Measurements from ENCODE around the gene OLIG1.

OLIG1 gene

DNA sequence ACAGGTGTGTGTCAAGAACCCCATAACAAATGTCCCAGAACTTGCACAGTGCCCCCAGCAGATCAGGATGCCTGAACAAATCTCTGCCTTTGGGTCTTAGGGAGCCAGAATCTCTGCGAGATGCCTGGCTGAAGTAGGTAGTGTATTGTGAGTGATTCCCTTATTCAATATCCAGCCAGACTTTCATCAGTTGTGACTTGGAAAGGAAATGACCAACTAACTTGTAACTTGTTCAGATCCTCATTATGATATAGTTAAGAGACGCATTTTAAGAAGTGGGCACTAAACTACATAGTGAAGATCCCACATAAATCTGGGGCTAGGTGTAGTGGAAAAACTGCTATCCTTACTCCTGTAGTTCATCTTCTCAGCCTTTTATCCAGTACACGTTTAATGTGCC, 32.4 kb upstream of the OLIG1 start:
- no peak overlapping the region for H3K4me3 ChIP-seq (ENCODE audit: low read depth, low read length)
- TF ChIP-seq, protein P1, sequence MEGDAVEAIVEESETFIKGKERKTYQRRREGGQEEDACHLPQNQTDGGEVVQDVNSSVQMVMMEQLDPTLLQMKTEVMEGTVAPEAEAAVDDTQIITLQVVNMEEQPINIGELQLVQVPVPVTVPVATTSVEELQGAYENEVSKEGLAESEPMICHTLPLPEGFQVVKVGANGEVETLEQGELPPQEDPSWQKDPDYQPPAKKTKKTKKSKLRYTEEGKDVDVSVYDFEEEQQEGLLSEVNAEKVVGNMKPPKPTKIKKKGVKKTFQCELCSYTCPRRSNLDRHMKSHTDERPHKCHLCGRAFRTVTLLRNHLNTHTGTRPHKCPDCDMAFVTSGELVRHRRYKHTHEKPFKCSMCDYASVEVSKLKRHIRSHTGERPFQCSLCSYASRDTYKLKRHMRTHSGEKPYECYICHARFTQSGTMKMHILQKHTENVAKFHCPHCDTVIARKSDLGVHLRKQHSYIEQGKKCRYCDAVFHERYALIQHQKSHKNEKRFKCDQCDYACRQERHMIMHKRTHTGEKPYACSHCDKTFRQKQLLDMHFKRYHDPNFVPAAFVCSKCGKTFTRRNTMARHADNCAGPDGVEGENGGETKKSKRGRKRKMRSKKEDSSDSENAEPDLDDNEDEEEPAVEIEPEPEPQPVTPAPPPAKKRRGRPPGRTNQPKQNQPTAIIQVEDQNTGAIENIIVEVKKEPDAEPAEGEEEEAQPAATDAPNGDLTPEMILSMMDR (IDR thresholded peaks at IDR 0.05; ENCODE audit: low read depth, low read length) = no peak

- TF ChIP-seq, protein P1 (IDR thresholded peaks at IDR 0.05; ENCODE audit: low read depth, low read length) = no peak
- no peak overlapping the region for H3K4me3 ChIP-seq (ENCODE audit: low read depth, low read length)
Observed at GRCh38 chr21:33039536-33039935, 30.4 kb upstream of the OLIG1 start.

GRCh38 chr21:33040215-33040614, 29.7 kb upstream of the OLIG1 start:
- H3K4me3 ChIP-seq (ENCODE audit: low read depth, low read length) = no peak overlapping the region
- TF ChIP-seq, protein P1 (IDR thresholded peaks at IDR 0.05; ENCODE audit: low read depth, low read length) = no peak

GRCh38 chr21:33041981-33042380, 28.0 kb upstream of the OLIG1 start:
- TF ChIP-seq, protein P1 (IDR thresholded peaks at IDR 0.05; ENCODE audit: low read depth, low read length) = no peak
- no peak overlapping the region for H3K4me3 ChIP-seq (ENCODE audit: low read depth, low read length)

GRCh38 chr21:33042812-33043211, 27.1 kb upstream of the OLIG1 start:
- TF ChIP-seq, protein P1 (IDR thresholded peaks at IDR 0.05; ENCODE audit: low read depth, low read length) = no peak

DNA sequence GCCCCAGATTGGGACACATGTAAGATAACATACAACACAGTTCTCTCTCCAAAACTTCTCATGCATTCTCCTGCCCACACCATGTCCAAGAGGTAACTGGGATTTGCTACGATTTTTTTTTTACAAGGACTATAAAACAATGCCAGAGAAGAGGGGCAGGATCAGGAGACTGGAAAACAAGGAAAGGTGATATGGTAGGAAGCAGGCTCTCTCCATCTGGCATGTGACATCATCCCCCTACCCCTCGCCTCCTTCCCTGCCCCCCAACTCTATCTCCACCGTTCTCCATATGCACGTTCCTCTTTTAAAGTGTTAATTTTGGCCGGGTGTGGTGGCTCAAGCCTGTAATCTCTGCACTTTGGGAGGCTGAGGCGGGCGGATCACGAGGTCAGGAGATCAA, 23.5 kb upstream of the OLIG1 start:
- no peak overlapping the region for H3K4me3 ChIP-seq (ENCODE audit: low read depth, low read length)
- TF ChIP-seq, protein P1 (IDR thresholded peaks at IDR 0.05; ENCODE audit: low read depth, low read length) = no peak

More at GRCh38 chr21:33042812-33043211, 27.1 kb upstream of the OLIG1 start:
- H3K4me3 ChIP-seq (ENCODE audit: low read depth, low read length) = no peak overlapping the region

DNA sequence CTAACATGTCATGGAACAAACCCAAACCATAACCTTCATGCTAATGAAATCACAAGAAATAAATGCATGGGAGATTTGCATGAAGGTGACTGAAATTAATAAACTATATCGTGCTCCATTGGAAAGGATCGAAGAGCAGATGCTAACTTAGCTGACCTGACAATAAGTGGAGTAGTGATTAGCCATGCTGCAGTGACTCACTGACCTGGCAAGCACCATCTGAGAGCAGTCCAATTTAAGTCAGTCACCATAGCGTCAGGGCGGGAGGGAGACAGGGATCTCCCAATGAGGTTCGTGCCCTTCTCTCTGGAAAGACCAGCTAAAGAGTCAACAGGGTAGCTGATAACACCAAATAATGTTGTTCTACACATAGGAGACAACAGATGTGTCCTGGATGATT, 22.7 kb upstream of the OLIG1 start:
- no peak overlapping the region for H3K4me3 ChIP-seq (ENCODE audit: low read depth, low read length)
- TF ChIP-seq, protein P1 (IDR thresholded peaks at IDR 0.05; ENCODE audit: low read depth, low read length) = no peak

Measured in WI38 (cell line).